ENCODE data around the gene TMCO4.

TMCO4 gene

DNA sequence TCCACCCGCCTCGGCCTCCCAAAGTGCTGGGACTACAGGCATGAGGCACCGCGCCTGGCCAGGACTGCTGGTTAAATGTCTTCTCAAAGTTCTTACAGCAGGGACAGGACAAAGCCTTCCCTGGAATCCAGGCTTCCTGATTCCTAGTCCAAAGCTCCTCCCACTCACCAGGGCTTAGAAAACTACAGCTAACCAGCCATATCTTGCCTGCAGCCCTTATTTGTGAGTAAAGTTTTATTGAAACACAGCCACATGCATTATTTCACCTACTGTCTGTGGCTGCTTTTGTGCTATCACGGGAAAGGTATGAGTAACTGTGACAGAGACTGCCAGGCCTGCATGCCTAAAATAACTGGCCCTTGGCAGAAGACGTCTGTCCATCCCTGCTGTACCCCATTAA, 24.4 kb downstream of the TMCO4 start:
- no peak for TF ChIP-seq ZNF274 (IDR thresholded peaks at IDR 0.05; ENCODE audit: low read depth, low read length)
- H3K4me3 ChIP-seq (ENCODE audit: low read length): no peak overlapping the region

DNA sequence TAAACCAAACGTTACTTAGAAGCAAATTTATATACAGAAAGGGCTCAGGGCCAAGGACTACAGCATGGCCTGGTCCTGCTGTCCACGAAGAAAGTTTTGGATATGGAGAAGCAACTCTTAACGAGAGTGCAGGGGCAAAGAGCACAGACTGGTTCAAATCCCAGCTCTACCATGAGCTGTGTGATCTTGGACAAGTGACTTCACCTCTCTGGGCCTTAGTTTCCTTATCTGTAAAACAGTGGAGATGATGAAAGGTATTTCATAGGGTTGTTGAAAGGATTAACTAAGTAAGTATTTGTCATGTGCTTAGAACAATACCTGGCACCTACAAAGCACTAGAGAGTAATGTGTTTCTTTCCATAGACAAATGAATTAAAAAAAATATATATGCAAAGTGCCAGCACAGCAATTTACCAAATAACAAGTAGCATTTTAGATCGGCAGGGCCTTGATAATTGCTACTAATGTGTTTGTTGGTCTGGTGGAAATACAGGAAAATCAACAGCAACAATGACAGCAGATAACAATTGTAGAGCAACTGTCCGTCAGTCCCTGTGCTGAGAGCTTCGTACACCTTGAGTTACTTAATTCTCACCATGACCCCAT, 25.4 kb downstream of the TMCO4 start:
- no peak for TF ChIP-seq ZNF274 (IDR thresholded peaks at IDR 0.05; ENCODE audit: low read depth, low read length)
- H3K4me3 ChIP-seq (ENCODE audit: low read length): no peak overlapping the region

GRCh38 chr1:19773485-19773884, 26.2 kb downstream of the TMCO4 start:
- no peak overlapping the region for H3K4me3 ChIP-seq (ENCODE audit: low read length)
- no peak for TF ChIP-seq ZNF274 (IDR thresholded peaks at IDR 0.05; ENCODE audit: low read depth, low read length)

DNA sequence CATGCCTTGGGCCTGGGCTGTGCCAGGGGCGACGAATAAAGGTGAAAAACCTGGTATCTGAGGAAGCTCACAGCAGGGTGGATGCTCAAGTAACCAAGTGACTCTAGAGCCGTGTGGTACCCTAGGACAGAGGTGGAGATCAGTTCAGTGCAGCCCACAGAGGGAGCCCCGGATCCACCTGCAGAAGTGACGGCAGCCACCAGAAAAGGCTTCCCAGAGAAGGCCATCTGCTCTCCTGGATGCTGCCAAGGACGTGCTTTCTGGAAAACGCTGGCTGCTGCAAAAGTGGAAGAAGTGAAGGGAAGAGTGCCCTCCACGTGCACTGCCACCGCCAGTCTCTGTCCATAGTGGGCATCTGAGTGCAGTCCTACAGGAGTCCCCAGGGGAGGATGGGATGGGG, 27.7 kb downstream of the TMCO4 start:
- TF ChIP-seq ZNF274 (IDR thresholded peaks at IDR 0.05; ENCODE audit: low read depth, low read length): no peak
- no peak overlapping the region for H3K4me3 ChIP-seq (ENCODE audit: low read length)

DNA sequence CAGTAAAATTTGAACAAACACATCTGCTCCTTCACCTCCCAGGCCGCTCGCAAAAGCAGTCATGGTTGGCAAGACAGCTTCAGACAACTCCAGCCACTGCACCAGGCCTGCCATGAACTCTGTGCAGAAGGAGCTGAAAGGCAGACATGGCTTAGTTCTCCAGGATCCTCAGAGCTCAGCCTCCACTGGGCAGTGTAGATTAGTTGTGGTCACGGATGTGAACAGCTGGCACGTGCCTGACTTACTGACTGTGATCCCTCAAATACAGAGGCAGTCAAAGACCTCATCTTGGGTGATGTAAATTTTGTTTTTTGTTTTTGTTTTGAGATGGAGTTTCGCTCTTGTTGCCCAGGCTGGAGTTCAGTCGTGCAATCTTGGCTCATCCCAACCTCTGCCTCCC, 28.4 kb downstream of the TMCO4 start:
- TF ChIP-seq ZNF274 (IDR thresholded peaks at IDR 0.05; ENCODE audit: low read depth, low read length): no peak

DNA sequence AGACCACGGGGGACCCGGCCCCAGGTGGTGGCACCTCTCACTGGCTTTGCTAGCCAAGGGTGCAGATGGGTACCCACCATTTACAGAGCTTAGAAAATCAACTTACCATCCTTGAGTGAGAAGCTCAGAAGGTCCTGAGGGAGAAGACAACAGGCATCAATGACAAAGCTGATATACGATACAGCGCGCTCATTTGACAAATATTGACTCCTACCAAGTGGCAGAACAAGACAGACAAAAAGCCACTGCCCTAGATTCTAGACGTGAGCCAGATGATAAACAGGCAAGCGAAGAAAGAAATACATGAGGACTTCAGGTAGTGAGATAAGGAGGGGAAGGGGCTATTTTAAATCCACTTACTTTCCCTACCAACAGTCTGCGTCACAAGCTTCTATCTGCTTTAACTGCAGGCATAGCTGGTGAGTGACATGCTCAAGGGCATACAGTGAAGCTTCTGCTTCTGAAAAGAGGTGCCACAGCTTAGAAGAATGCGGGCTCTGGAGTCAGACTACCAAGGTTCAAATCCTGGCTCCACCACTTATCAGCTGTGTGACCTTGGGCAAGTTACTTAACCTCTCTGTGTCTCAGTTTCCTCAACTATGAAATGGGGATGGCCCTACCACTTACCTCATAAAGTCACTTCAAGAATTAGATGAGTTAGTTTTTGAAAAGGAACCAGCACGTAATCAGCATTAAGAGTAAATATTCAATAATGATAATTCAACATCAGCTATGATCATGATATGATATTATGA, 29.1 kb downstream of the TMCO4 start:
- no peak for TF ChIP-seq ZNF274 (IDR thresholded peaks at IDR 0.05; ENCODE audit: low read depth, low read length)
- H3K4me3 ChIP-seq (ENCODE audit: low read length): no peak overlapping the region

More for the DNA sequence above, 28.4 kb downstream of the TMCO4 start:
- no peak overlapping the region for H3K4me3 ChIP-seq (ENCODE audit: low read length)

GRCh38 chr1:19769211-19769932, 30.3 kb downstream of the TMCO4 start:
- H3K4me3 ChIP-seq (ENCODE audit: low read length): no peak overlapping the region
- no peak for TF ChIP-seq ZNF274 (IDR thresholded peaks at IDR 0.05; ENCODE audit: low read depth, low read length)

DNA sequence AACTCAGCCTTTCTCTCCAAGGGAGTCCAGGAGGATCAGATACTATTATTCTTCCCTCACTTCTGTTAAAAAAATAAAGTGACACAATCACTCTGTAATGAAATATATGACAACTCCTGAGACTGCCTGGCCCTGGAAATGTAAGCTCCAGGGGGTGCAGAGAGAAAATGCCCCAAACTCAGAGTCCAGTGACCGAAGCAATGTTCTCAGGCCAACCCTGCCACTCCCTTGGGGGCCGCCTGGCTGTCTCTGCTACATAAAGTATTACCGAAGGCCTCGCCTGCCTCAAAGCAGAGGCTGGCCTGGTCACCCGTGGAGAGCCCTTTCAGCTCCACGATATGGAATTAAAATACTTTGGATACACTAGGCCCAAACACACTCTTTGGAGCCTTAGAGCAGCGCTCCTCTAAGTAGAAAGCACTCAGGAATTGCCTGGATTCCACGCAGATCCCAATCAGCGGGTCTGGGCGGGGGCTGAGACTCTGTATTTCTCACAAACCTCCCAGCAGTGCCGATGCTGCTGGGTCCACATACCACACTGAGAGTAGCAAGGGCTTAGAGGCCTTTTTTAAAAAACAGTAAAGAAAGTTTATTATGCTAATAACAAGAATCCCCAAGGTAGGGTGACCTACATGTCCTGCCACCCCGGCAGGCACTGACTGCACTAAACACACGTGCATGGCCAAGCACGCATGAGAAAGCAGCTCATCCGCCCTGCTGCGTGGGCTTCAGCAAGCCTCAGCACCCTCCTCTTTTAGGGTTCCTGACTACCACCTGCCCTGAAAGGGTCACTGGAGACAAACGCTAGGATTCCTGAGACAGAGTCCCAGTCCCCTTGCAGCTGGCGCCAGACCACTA, 31.1 kb downstream of the TMCO4 start:
- no peak for TF ChIP-seq ZNF274 (IDR thresholded peaks at IDR 0.05; ENCODE audit: low read depth, low read length)

DNA sequence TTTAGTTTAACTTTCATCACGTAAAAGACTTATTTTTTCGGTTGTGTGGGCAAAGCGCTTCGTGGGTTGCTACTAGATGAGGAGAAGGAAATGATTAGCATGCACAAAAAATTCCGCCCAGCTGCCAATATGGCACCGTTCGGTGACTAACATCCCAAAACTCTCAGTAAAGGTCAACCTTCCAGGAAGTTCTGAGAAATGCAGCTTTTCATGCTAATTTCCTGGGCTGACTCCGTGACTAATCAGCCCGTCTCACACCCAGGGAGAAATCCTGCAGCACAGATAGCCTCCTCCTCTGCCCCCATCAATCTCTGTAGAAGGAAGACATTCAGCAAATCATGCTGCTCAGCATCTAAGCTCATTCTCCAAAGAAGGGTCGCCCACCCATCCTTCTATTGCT, 34.1 kb downstream of the TMCO4 start:
- H3K4me3 ChIP-seq (ENCODE audit: low read length): no peak overlapping the region
- TF ChIP-seq ZNF274 (IDR thresholded peaks at IDR 0.05; ENCODE audit: low read depth, low read length): no peak

More for the DNA sequence above, 31.1 kb downstream of the TMCO4 start:
- no peak overlapping the region for H3K4me3 ChIP-seq (ENCODE audit: low read length)

DNA sequence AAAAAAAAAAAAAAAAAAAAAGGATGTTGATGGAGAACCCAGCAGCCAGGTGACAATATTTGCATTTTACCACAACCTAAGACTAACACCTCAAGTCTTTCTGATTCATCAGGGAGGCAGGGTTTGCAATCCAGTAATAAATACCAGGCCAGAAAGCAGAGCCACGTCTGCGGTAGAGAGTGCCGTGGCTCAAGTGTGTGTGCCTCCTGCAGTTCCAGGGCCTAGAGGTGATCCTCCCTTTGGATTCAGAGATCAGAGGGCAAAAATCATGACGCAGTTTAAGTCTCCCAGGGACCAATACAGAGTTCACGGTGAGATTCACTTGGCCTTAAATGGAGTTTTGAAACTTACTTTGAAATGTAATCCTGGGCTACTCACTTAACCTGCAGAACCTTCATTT, 34.9 kb downstream of the TMCO4 start:
- no peak overlapping the region for H3K4me3 ChIP-seq (ENCODE audit: low read length)
- no peak for TF ChIP-seq ZNF274 (IDR thresholded peaks at IDR 0.05; ENCODE audit: low read depth, low read length)

DNA sequence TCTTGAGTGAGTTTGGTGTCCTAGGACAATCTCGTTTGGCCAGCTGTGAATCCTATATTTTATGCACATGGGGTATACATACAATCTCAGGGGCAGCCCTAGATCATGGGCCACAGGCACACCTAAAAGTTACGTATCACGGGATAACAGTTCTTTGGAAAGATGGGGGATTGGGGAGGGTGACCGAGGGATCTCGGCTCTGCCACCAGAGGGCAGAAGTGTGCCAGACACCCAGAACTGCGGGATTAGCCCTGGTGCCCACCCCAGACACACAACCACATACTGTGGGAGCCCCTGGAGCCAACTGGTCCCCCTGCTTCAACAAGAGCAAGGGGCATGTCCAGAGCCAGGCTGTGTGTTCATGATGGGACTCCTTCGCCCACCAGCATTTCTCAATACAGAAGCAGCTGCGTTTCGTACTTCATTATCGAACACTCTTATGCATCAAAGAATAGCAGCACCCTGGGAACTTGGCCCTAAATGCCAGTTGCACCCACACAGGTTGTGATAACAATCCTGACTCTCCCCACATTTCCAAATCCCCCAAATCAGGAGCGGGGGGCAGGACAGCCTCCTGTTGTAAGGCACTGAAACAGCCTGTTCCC, 37.4 kb downstream of the TMCO4 start:
- TF ChIP-seq ZNF274 (IDR thresholded peaks at IDR 0.05; ENCODE audit: low read depth, low read length): no peak

DNA sequence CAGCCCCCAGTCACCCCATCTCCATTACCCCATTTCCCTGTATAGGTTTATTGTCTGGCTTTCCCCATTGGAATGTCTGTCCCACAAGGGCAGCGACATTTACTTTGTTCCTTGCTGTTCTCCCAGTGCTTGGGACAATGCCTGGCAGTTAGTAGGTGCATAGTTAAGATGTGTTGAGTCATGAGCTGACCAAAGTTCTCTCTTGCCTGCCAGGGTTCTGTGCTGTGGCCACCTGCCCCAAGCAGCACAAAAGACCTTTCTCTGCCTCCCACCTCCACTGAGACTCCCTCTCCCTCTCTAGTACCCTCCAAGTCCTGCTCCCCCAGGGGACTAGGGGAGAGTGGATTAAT, 40.0 kb downstream of the TMCO4 start:
- H3K4me3 ChIP-seq (ENCODE audit: low read length): no peak overlapping the region
- TF ChIP-seq ZNF274 (IDR thresholded peaks at IDR 0.05; ENCODE audit: low read depth, low read length): no peak

More for the DNA sequence above, 37.4 kb downstream of the TMCO4 start:
- no peak overlapping the region for H3K4me3 ChIP-seq (ENCODE audit: low read length)

- H3K4me3 ChIP-seq (ENCODE audit: low read length): no peak overlapping the region
- no peak for TF ChIP-seq ZNF274 (IDR thresholded peaks at IDR 0.05; ENCODE audit: low read depth, low read length)
Measured at GRCh38 chr1:19758227-19758830, 41.4 kb downstream of the TMCO4 start.

Data from GM08714 (cell line).